Lower leg skin (tissue), 3 donors: Measurements from ENCODE around the gene NKD1.

Experiments used
- POLR2A ChIP-seq, 2 donors: fragments of 450-650 bp; IDR thresholded peaks; one replicate each; pipeline ENCODE4 v1.6.1; 2016 to 2017; ENCODE audit warnings: antibody characterized with exemption in 2 of 2, mild to moderate bottlenecking in 1 of 2, moderate library complexity in 1 of 2
- TF ChIP-seq, protein P1 (sequence below), 3 donors: fragments of 450-650 bp; IDR thresholded peaks; one replicate each; pipeline ENCODE4 v1.5.1; 2016; ENCODE audit warnings: antibody characterized with exemption in 3 of 3, mild to moderate bottlenecking in 3 of 3, moderate library complexity in 2 of 3

DNA sequence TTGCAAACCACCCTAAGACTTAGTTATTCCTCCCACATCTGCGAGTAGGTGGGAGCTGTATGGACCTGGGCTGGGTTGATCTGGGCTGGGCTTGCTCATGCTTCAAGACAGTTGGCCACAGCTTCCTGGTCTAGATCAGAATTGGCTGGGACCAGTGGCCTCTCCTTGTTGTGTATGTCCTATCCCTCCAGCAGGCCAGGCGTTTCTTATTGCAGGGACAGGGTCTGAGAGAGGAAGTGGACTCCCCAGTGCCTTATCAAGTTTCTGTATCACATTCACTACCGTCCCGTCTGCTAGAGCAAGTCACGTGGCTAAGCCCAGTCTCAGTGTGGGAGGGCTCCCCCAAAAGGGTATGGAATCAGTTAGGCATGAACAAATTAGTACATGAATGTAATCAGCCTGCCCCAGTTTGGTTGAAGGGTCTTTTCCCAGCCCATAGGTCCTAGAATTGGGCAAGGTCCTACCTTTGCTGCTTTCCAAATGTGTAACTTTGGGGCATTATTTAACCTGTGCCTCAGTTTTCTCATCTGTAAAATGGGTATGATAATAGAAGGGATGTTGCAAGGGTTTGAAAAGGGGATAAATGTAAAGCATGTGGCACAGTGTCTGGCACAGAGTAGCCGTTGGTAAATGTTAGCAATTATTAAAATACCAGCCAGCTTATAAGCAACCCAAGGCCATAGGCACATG lies 36.0 kb downstream of the NKD1 start:
- TF ChIP-seq, protein P1, sequence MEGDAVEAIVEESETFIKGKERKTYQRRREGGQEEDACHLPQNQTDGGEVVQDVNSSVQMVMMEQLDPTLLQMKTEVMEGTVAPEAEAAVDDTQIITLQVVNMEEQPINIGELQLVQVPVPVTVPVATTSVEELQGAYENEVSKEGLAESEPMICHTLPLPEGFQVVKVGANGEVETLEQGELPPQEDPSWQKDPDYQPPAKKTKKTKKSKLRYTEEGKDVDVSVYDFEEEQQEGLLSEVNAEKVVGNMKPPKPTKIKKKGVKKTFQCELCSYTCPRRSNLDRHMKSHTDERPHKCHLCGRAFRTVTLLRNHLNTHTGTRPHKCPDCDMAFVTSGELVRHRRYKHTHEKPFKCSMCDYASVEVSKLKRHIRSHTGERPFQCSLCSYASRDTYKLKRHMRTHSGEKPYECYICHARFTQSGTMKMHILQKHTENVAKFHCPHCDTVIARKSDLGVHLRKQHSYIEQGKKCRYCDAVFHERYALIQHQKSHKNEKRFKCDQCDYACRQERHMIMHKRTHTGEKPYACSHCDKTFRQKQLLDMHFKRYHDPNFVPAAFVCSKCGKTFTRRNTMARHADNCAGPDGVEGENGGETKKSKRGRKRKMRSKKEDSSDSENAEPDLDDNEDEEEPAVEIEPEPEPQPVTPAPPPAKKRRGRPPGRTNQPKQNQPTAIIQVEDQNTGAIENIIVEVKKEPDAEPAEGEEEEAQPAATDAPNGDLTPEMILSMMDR (IDR thresholded peaks at IDR 0.05): no peak
- TF ChIP-seq POLR2A (IDR thresholded peaks at IDR 0.05): no peak
